NCI-H446 (cell line): ENCODE data around the gene ERAS.
"Not testable (repeated sequence)": the region's sequence is repeated elsewhere in the genome, so short reads cannot be mapped to it uniquely, and the experiment has no call there.

Experiments used
- DNase-seq, 2 experiments: peaks; one replicate each; lab custom pipeline; 2025; lab: John Stamatoyannopoulos, UW

ERAS gene

GRCh38 chrX:48831136-48831908, 5.0 kb downstream of the ERAS start:
- DNase-seq = no peak

DNA sequence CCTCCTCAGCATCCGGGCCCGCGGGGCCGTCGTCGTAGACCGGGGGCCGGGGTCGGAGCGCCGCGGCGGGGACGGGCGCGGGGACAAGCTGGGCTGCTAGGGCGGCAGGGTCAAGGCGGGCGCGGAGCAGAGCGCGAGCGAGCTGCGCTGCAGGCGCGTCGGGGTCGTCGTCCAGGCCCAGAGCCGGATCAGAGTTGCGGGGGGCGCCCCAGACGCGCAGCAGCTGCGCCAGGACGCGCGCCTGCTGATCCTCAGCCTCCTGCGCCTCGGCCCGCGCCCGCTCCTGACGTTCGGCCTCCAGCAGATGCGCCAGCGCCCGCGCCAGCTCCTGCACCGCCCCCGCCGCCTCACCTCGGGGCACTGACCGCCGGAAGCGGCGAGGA, 5.6 kb downstream of the ERAS start:
- DNase-seq = no peak

DNA sequence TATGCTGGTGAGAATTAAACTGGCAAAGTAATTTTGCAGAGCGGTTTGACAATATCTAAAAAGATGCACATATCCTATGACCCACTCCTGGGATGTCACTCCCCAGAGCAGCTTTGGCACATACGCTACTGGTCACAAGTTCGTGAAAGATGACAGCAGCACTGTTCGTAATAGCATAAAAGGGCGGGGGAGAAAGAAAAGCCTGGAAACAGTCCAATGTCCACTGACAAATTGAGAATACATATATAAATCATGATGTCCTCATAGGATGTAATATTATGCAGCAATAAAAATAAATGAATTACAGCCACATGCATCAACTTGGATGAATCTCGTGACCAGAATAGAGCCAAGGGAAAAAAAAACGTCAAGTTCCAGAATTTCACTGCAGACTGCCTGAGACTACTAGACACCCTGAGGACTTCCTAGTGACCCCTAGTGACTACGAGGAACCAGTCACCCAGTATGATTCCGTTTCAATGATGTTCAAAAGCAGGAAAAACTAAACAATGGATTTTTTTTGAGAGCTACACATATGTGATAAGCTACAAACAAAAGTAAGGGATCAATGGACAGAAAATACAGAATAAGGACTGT, 7.3 kb downstream of the ERAS start:
- DNase-seq = no peak

GRCh38 chrX:48834383-48834709, 8.0 kb downstream of the ERAS start:
- DNase-seq = no peak

- DNase-seq = no peak
Observed at GRCh38 chrX:48835524-48836329, 9.4 kb downstream of the ERAS start, which contains the start of gene PCSK1N. TSS of gene PCSK1N (minus strand) at chrX:48835610. CDS start at chrX:48835532, 78 bp downstream.

GRCh38 chrX:48839686-48840085, 13.4 kb downstream of the ERAS start:
- no peak for DNase-seq

GRCh38 chrX:48848847-48849246, 22.5 kb downstream of the ERAS start:
- no peak for DNase-seq

- no peak for DNase-seq
Observed at GRCh38 chrX:48852857-48853256, 26.5 kb downstream of the ERAS start.

DNA sequence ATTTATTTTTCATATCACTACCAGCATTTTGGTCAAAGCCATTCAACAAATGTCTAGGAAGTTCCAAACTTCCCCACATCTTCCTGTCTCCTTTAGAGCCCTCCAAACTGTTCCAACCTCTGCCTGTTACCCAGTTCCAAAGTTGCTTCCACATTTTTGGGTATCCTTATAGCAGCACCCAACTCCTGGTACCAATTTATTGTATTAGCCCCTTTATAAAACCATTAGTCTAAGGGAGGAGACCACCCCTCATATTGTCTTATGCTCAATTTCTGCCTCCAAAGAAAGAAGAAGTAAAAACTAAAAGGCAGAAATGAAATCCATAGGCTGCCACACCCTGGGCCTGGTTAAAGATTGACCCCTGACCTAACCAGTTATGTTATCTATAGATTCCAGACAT, 27.2 kb downstream of the ERAS start:
- DNase-seq = not testable (repeated sequence)

GRCh38 chrX:48854121-48854804, 27.9 kb downstream of the ERAS start:
- not testable (repeated sequence) for DNase-seq

DNA sequence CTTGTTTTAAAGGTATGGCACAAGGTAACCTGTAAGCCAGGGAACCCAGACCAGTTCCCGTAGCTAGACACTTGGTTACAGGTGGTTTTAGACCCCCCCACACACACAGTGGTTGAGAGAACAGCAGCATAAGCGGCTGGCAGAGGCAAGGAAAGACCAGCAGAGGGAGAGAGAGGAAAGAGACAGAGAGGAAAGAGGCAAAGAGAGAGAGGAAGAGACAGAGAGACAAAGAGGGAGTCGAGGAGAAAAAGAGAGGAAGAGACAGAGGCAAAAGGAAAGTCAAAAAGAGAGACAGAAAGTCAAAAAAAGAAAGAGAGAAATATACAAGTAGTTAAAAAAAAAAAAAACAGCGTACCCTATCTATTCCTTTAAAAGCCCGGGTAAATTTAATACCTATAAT, 28.6 kb downstream of the ERAS start:
- no peak for DNase-seq

GRCh38 chrX:48864210-48864609, 37.9 kb downstream of the ERAS start:
- DNase-seq = no peak

- DNase-seq = not testable (repeated sequence)
Observed at GRCh38 chrX:48872017-48872416, 45.7 kb downstream of the ERAS start.

DNA sequence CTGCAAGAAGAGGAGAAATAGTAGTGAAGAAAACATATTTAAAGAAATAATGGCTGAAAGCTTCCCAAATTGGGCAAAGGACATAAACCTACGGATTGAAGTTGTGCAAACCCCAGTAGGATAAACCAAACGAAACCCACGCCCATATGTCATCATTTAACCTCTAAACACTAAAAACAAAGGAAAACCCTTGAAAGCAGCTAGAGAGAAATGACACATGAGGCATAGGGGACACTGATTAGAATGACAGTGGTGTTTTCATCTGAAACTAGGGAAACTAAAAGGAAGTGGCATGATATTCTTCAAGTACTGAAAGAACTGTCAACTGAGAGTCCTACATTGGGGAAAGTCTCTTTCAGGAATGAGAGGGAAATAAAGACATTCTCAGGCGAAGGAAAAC, 50.6 kb downstream of the ERAS start:
- DNase-seq = not testable (repeated sequence)
